ENCODE results near the gene TEAD4.

DNA sequence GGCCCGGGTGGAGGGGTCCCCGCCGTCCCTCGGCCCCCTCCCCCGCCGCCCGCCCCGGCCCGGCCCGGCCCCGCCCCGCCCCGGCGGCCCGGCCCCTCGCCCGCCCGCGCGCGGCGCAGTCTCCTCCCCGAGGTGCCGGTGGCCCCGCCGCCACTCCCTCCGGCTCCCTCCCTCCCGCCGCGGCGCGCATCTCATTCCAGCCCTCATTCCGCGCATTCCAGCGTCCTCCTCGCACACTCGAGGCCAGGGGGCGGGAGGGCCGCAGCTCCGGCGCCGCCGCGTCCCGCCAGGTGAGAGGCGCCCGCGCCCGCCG lies at the start of gene TEAD4:
- TF ChIP-seq POLR2A (IDR thresholded peaks at IDR 0.05) (no peak), CTCF (IDR thresholded peaks at IDR 0.05) (no peak), EP300 (IDR thresholded peaks at IDR 0.05) (no peak)
